ENCODE data around the gene VSNL1.
A peak's percentile ranks its signal among the peaks of the same experiment; 100 is the strongest.

The VSNL1 gene

GRCh38 chr2:17615728-17616351, 75.3 kb downstream of the VSNL1 start:
- no peak for DNase-seq

DNA sequence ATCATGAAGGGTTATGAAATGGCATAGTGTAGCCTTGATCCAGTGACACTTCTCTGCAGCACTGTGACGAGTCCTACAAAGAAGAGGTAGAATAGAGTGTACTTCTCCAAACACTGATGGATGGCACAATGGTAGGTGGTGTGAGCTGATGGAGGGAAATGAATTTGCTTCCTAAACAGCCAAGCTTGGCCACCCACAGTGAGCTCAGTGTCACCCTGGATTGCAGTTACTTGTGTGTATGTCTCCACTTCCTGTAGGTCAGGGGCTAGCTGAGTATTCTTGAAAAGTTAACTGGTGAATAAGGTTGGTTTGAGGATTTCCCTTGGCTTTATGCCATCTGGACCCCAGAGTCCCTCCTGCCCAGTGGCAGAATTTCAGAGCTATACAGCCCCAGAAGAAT, 75.9 kb downstream of the VSNL1 start:
- DNase-seq: no peak

GRCh38 chr2:17617516-17617915, 77.0 kb downstream of the VSNL1 start:
- DNase-seq: no peak

GRCh38 chr2:17617955-17618354, 77.5 kb downstream of the VSNL1 start:
- no peak for DNase-seq

- no peak for DNase-seq
Observed at GRCh38 chr2:17620280-17620679, 79.8 kb downstream of the VSNL1 start.

- no peak for DNase-seq
Observed at GRCh38 chr2:17620841-17621240, 80.3 kb downstream of the VSNL1 start.

DNA sequence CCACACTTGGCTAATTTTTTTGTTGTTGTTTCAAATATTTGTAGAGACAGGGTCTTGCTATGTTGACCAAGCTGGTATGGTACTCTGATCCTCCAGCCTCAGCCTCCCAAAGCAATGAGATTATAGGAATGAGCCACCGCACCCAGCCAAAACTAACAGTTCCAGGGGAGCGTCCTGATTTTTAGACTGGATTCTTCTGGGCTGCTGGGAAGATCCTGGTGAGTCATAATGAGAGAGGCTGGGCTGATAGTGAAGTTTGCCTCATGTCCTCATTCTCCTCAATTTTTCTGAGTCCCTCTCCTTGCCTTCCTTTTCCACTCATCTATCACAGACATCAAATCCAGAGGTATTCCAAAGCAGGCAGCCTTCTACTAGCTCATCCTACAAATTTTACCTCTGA, 81.3 kb downstream of the VSNL1 start:
- no peak for DNase-seq

GRCh38 chr2:17625446-17625845, 85.0 kb downstream of the VSNL1 start:
- no peak for DNase-seq

GRCh38 chr2:17626986-17627385, 86.5 kb downstream of the VSNL1 start:
- no peak for DNase-seq

DNA sequence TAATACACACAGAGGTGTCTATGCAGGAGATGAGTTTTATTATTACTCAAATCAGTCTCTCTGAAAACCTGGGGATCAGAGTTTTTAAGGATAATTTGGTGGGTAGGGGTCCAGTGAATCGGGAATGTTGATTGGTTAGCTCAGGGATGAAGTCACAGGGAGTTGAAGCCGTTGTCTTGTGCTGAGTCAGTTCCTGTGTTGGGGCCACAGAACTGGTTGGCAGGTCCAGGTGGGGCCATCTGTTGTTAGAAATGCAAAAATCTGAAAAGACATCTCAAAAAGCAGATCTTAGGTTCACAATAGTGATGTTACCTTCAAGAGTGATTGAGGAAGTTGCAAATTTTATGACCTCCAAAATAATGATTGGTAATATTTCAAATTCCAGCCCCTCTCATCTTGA, 86.9 kb downstream of the VSNL1 start:
- DNase-seq: no peak

DNA sequence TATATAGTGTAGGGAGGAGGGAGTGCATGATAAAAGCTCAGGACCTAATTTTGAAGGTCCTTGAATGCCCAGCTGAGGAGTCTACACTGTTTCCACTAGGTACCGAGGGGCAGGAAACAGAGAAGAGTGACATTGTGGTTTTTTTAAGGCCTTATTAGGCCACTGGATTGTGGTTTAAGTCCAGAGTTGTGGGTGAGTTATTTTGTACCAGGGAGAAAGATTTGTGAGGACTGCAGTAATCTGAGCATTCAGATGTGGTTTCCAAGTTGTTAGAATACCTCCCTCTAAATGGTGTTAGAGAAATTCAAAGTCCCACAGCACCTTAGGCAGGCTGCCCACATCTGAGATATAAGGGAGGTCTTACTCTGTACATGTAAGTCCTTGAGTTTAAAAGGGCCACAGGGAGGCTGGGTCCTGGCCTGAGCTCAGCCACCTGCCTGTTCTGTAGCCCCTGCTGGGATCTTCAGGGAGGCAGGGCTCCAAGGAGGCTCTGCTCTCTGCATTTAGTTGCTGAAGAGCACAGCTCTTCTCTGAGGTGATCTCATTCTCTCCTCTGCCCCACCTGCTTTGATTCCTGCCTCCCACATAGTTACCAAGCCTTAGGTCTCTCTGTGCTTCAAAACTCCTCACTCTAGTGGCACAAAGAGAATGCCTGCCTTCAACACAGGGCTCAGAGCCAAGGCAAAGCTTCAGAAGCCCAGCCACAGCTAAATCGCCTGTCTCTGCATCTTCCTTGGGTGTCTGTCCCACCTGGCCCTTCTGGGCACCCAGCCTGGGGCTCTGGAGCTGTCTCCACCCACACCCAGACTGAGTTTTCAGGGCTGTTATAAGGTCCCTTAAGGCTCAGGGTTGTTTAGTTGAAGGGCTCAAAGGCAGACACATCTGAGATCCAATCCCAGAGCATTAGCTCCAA, 88.1 kb downstream of the VSNL1 start:
- no peak for DNase-seq

GRCh38 chr2:17630089-17630488, 89.6 kb downstream of the VSNL1 start:
- no peak for DNase-seq

GRCh38 chr2:17634997-17635396, 94.5 kb downstream of the VSNL1 start:
- no peak for DNase-seq

GRCh38 chr2:17636257-17636656, 95.8 kb downstream of the VSNL1 start:
- no peak for DNase-seq

DNA sequence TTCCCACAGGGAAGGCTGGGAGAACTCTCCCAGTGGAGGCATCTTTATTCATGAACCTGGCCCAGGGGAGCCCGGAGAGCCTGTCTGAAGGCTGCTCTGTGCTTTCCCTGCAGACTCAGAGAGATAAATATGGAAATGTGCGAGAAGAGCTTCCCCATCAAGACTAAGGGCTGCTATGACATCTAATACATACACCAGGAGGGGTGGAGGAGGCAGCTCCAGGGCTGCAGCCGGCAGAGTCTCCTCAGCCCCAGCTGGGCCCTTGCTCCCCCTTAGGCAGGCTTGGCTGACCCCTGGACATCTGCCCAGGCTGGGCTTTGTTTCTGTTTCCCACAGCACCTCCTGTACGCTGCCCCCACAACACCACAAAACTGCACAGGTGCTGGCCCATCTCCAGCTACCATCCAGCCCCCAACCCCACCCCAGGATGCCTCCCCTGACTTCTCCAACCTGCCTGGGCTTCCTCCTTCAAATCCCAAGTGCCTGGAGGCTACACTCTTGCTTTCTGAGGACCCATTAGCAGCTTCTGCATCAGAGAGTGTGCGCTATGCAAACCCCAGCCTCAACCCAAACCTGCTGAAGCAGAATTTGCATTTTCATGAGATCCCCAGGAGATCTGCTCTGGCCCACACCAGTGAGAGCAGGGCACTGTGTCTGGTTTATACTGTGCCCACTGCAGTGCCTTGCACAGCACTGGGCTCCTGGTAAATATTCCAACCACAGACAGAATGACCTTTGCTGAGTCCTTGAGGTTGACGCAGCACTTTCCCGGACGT, 96.8 kb downstream of the VSNL1 start:
- no peak for DNase-seq

GRCh38 chr2:17638196-17638743, 97.8 kb downstream of the VSNL1 start:
- DNase-seq: no peak

DNA sequence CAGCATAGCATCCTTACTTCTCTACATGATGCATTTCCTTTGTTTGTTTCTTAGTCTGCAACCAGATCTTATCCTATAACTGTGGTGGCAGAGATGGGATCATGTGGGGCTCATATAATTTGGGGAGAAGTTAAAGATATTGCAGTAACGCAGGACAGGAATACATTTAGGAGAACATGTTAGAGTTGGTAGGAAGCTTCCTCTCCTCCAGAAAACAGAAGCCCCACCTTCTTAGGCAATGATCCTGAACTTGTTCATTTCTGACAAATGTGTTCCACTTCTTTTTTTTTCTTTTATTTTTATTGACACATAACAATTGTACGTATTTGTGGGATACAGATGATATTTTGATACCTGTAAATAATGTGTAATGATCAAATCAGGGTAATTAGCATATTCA, 99.9 kb downstream of the VSNL1 start:
- no peak for DNase-seq

DNA sequence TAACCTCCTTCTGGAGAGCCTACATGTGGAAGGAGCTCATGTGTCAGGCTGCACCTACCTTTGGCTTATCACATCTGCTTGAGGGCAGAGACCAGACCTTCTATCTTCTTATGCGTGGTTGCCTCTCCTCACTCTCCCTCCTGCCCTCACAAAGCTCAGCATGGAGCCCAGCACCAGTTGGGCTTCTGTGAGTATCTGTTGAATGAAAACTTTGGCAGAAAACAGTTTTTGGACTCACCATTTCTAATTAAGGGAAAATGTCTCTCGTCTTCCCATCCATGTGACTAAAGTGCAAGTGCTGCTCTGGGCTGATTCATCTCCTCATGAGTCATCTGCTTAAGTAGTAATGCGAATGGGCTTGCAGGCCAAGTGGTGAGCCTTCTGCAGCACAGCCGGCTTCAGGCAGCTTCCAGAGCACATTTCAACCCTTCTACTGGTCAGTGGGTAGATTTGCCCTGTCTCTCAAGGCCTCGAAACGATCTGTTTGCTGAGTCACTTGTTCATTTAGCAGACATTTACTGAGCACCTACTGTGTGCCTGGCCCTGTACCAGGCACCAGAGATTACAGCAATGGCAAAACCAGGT, 102.6 kb downstream of the VSNL1 start:
- peak; percentile 26 to 39 for DNase-seq

DNA sequence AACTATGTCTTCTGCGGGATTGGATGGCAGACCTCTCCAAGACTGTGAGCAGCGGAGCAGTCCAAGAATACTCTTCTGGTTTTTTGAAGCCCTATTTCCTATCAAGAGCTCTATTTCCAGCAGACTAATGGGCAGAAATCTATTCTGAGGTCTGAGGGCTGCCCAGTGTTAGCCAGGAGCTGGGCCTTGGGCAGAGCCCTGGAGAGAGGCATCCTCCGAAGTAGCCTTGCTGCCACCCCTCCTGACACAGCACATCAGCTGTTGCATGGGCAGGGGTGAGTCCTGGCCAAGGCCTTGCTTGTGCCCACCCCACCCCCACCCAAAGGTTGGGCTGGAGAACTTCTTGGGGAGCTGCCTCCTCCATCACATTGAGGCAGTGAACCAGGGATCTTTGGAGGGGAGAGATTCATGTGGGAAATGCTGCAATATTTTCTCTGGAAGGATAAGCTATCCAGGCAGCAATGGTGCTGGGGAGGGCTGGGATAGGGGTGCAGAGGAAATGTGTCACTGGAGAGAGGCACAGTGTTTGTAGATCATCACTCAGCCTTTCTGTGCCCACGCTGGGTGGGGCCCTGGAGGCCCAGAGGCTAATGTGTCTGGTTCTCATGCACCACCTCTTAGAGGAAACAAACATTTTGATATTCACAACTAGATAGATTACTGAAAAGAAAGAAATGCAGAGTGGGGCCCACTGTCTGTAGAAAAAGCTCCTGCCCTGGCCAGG, 104.7 kb downstream of the VSNL1 start:
- no peak for DNase-seq

- DNase-seq: peak; percentile 38 to 44
Observed at GRCh38 chr2:17646081-17646554, 105.6 kb downstream of the VSNL1 start.

DNA sequence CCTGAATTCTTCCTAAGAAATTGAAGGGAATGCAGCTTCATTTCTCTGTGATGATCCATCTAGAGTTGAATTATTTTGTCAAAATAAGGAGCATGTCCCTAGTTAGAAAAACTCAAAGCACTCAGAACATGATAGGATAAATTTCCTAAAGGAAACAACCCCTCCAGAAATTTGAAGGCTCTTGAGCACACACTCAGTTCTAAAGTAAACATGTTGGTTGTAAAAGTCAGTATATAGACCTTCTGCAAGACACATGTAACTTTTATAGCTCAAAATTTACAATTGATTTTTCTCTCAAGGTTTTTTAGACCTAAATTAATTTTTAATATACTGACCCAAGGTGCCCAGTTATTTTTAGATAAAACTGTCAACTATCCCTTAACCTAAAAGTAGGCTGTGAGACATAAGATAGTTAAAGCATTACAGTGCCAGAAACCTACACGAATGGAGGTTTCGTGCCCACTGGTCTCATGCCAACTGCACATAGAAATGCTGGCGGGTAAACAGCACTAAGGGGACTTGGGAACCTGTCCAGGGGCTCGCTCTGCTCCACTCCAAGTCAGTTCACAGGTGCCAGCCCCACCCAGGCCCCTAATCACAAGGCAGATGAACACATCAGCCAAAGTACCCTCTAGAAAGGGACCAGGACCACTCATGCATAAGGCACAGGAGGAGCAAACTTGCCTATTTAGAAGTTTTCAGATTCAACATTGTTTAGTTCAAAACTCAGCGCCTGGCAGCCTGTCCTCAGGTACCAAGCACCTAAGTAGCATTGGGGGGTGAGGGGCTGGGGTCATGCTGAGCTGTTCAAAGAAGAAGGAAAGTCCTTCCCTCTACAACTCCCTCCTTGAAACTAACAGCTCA, 106.6 kb downstream of the VSNL1 start:
- no peak for DNase-seq
